ENCODE data around the gene SYAP1. TPM values are rescaled to one million over a fixed set of nuclear protein-coding genes. Genes with fewer than 3 reads are reported as not detected.

Gene SYAP1
- total and polyA plus RNA-seq, 10 of the 15 experiments (the other 5 are each of a cell fraction or from before 2014, with no cell fraction given): 5.9 to 29.9 (median 16.2) TPM

GRCh38 chrX:16737024-16737423, 17.6 kb downstream of the SYAP1 start (continued):
- no peak for TF ChIP-seq SMAD5 (IDR thresholded peaks at IDR 0.05; ENCODE audit: low read depth)

DNA sequence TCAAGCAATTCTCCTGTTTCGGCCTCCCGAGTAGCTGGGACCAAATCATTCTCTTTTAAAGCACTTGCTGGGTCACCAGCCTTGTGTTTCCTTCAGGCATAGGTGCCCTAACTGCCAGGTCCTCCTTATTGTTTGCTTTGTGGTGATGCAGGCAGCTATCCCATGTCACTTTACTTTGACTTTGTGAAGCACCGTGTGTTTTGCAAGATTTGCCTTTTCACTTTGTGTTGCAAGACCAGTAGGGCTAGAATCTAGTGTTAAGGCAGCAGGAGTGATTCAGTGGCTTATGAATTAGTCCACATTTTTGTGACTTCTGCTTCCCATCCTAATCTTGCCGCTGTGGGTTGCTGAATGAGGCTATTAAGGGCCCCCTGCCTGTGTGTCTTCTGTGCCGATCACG, 20.2 kb downstream of the SYAP1 start:
- H3K4me3 ChIP-seq: no peak overlapping the region
- no peaks in the 10 kb centered on the region for H3K9me3 ChIP-seq (replicated peaks; ENCODE audit: control insufficient read depth, insufficient read depth, low read length)
- RAD21 ChIA-PET (ENCODE audit: unreplicated experiment): no interaction called here
- no peak for TF ChIP-seq NRF1 (conservative IDR thresholded peaks at IDR 0.05; ENCODE audit: low read depth, low read length)
- no peak for TF ChIP-seq ATF3 (IDR thresholded peaks at IDR 0.05; ENCODE audit: borderline replicate concordance, extremely low read depth, low read depth, low read length)
- no peak for TF ChIP-seq IRF4 (IDR thresholded peaks at IDR 0.05; ENCODE audit: low read depth, low read length)
- TF ChIP-seq ZNF217 (IDR thresholded peaks at IDR 0.05): no peak
- no peak for TF ChIP-seq HDGF (IDR thresholded peaks at IDR 0.05)
- no peak for TF ChIP-seq SMARCA5 (IDR thresholded peaks at IDR 0.05)
- TF ChIP-seq ESRRA (IDR thresholded peaks at IDR 0.05; ENCODE audit: low read length): no peak
- TF ChIP-seq SMAD1 (IDR thresholded peaks at IDR 0.05; ENCODE audit: low read depth, partially characterized antibody): no peak
- no peak for TF ChIP-seq MYC (IDR thresholded peaks at IDR 0.05; ENCODE audit: insufficient read depth, insufficient read length, insufficient replicate concordance, low read length, severe bottlenecking)
- no TSS peak for BruUV-seq (replicated peaks)
- H3K9ac ChIP-seq (ENCODE audit: control insufficient read depth, insufficient read depth, low read length): no peak overlapping the region
- no peaks in the 10 kb centered on the region for H3K4me1 ChIP-seq (ENCODE audit: control insufficient read depth, insufficient read depth, low read length)
- intact Hi-C loops (cut with micrococcal nuclease; ENCODE audit: unreplicated experiment): no loop called here
- SMC1A ChIA-PET (ENCODE audit: uncharacterized antibody, unreplicated experiment): no interaction called here
- DNase-seq (ENCODE audit: low read depth, low spot score) (no peak), ATAC-seq (no peak), FAIRE-seq (no peak)
- WGBS (ENCODE audit: insufficient coverage, insufficient replicate concordance, low lambda C conversion rate, missing lambda C conversion rate): 82% methylated on average over 6 of the region's 6 CpGs
- in situ Hi-C loops (cut with MboI): no loop called here
- no peak overlapping the region for H2AFZ ChIP-seq (ENCODE audit: control insufficient read depth, low read depth, low read length)
- no peaks in the 10 kb centered on the region for H4K20me1 ChIP-seq (ENCODE audit: control insufficient read depth, insufficient read depth)
- CTCF ChIA-PET: no interaction called here
- H3K27me3 ChIP-seq (replicated peaks in 1 of 2; ENCODE audit: control insufficient read depth in 2 of 2, insufficient read depth in 2 of 2, low read length in 1 of 2): no peaks in the 10 kb centered on the region
- no peak overlapping the region for H3K4me2 ChIP-seq (ENCODE audit: control insufficient read depth, insufficient read depth)
- peaks cover 6 to 7% of the 10 kb centered on the region in 2 experiments; a peak in 3 of 4 replicates for H3K36me3 ChIP-seq (ENCODE audit: control insufficient read depth in 2 of 2, insufficient read depth in 2 of 2, low read length in 1 of 2)
- POLR2A ChIA-PET: no interaction called here
- no peak overlapping the region for H3K27ac ChIP-seq (ENCODE audit: control insufficient read depth, insufficient read depth)
- H3K79me2 ChIP-seq (ENCODE audit: control insufficient read depth, insufficient read depth, low read length): no peaks in the 10 kb centered on the region
